ENCODE results near the gene ZNF780A.

DNA sequence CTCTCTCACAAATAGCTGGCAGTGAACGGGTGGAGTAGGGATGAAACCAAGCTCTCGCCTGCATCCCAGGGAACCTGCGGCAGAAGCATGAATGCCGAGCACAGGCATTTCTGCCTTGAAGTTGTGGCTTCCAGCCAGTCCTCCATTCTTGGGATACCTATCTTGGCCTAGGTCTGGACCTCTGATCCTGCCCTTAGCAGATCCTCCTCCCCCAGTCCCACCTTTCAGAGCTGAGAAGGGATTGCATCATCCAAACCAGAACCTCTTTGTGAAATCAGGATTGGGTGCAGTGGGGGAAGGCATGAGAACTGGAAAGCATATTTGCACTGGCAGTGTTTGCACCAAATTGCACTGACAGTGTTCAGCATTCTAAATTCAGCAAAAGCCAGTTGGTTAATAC is 5.8 kb downstream of the ZNF780A start:
- TF ChIP-seq, protein P1, sequence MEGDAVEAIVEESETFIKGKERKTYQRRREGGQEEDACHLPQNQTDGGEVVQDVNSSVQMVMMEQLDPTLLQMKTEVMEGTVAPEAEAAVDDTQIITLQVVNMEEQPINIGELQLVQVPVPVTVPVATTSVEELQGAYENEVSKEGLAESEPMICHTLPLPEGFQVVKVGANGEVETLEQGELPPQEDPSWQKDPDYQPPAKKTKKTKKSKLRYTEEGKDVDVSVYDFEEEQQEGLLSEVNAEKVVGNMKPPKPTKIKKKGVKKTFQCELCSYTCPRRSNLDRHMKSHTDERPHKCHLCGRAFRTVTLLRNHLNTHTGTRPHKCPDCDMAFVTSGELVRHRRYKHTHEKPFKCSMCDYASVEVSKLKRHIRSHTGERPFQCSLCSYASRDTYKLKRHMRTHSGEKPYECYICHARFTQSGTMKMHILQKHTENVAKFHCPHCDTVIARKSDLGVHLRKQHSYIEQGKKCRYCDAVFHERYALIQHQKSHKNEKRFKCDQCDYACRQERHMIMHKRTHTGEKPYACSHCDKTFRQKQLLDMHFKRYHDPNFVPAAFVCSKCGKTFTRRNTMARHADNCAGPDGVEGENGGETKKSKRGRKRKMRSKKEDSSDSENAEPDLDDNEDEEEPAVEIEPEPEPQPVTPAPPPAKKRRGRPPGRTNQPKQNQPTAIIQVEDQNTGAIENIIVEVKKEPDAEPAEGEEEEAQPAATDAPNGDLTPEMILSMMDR (IDR thresholded peaks at IDR 0.05; ENCODE audit: borderline replicate concordance, extremely low read depth, low read length, poor library complexity, severe bottlenecking): no peak
- TF ChIP-seq EZH2 (IDR thresholded peaks at IDR 0.05; ENCODE audit: borderline replicate concordance, low read depth, low read length, severe bottlenecking): no peak
